Astrocyte (in vitro differentiated cells and primary cell): ENCODE data around the gene ATP12A.

ENCODE experiments used
- CTCF ChIP-seq: IDR thresholded peaks from 2 replicates; pipeline ENCODE4 v1.5.1; 2011; ENCODE audit warnings: low read depth, mild to moderate bottlenecking, inconsistent platforms, low read length, moderate library complexity; ENCODE audit not compliant: insufficient read depth
- EZH2 ChIP-seq: IDR thresholded peaks from 2 replicates; pipeline ENCODE4 v1.6.1; 2012; ENCODE audit warnings: mild to moderate bottlenecking, low read length, inconsistent platforms; ENCODE audit not compliant: insufficient read depth

- TF ChIP-seq CTCF (no peak), EZH2 (no peak)
Observed at GRCh38 chr13:24688950-24689349, 8.7 kb downstream of the ATP12A start.
